Inflammatory macrophage treated with lipopolysaccharide for 1 hour (primary cell): ENCODE results near the gene CCZ1B.
"Not testable (repeated sequence)": the region's sequence is repeated elsewhere in the genome, so short reads cannot be mapped to it uniquely, and the experiment has no call there.

Experiments
- DNase-seq, 2 donors: peaks; one replicate each; pipeline ENCODE4 v3.0.0-alpha.2; 2020 to 2022

CCZ1B gene

DNA sequence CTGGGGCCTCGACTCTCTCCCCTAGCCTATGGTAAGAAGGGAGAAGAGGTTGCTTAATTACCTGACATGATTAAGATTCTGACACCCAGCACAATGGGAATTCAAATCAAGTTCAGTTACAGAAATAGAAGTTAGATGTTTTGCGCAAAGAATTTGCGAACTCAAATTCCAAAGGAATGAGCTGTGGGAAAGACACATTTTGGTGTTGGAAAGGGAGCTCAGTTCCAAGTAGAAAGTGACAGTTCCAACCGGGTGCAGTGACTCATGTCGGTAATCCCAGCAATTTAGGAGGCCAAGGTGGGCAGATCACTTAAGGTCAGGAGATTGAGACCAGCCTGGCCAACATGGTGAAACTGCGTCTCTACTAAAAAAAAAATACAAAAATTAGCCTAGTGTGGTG is 4.0 kb upstream of the CCZ1B start:
- DNase-seq = not testable (repeated sequence)

DNA sequence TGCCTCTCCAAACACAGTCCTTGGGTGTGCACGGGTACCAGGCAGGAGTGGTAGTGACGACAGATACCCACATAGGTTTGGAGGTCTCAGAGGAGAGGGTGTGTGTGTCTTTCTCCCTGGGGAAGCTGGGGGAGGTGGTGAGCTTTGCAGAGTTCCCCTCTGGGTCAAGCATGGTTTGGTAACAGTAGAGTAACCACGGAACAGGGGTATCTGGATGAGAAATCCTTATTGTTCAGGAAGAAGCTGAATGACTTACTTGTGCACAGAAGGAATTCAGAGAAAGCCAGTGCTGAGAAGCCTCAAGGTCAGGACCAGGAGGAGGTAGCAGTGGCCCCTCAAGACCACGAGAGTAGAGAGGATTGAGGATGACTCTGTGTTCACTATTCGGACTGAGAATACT is 3.5 kb upstream of the CCZ1B start:
- not testable (repeated sequence) for DNase-seq

DNA sequence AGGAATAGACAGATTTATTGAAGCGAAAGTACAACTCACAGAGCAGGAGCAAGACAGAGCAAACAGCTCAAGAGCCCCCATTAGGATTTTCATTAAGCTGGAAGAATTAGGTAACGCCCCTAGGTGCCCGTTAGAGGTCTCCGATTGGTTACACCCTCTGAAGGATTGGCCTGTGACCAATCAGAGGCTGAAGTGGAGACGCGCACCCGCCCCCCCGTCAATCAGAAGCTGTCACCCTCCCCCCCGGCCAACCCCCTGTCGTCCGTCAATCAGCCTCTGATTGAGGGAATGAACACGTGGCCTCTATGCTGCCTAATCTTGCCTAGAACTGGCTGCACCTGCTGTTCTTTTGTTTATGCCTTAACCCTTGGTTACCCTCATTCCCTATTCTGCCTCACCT is 1.1 kb upstream of the CCZ1B start:
- DNase-seq = not testable (repeated sequence)

DNA sequence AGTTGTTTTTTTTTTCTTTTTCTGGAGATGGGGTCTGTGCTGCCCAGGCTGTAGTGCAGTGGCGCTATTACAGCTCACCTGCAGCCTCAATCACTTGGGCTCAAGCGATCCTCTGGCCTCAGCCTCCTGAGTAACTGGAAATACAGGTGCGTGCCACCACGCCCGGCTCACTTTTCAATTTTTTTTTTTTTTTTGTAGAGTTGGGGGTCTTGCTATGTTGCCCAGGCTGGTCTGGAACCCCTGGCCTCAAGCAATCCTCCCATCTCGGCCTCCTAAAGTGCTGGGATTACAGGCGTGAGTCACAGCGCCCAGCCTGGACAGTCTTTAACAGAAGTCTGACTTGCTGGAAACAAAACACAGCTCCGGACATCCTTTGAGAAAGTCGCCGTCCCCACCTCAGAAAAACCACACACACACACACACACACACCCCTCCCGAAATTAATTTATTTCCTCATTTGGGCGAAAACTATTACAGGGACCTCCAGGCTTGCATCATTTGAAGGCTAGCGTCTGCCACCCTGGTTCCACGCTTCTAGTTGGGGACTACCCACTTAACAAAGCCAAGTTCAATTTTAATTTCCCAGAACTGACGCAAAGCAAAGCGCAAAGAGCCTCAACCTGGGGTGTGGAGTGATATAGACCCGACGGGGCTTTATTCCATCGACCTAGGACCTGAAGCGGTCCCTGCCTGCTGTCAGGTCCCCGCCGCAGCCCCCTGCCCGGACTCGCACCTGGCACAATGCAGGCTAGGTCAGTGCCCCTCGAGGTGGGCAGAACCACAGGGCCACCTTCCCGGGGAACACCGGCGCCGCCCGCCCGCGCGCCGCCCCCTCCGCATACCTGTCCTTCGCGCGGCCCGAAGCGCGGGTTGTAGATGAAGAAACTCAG is 594 bp downstream of the CCZ1B start:
- DNase-seq = not testable (repeated sequence)

DNA sequence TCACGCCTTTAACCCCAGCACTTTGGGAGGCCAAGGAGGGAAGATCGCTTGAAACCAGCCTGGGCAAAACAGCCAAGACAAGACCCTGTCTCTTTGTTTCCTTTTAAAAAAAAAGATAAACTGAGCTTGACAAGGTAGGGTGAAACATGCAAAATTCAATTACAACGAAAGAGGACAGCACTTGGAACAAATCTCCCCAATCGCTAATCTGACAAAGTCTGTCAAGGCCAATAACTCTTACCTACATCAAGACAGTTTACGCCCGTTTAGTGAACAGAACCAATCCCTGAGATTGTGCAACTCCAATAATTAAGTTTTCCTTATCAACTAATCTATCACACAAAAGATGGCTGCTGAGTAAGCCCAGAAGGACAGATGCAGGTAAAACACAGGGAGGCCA is 4.5 kb downstream of the CCZ1B start:
- DNase-seq = not testable (repeated sequence)

DNA sequence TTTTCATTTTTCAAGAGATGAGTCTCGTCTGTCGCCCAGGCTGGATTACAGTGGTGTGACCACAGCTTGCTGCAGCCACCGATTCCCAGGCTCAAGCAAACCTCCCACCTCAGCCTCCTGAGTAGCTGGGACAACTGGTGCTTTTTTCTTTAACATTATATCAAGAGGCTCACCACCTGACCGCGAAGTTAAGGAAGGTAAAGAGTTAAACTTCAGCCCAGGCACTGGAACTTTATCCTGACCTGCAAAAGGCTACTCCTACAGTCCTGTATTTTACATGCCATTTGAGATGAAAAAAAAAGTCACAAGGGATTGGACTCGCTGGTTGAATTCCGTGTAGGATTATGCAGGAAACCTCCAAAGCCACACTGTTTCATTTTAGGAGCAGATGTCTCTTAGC is 10.6 kb downstream of the CCZ1B start:
- not testable (repeated sequence) for DNase-seq

DNA sequence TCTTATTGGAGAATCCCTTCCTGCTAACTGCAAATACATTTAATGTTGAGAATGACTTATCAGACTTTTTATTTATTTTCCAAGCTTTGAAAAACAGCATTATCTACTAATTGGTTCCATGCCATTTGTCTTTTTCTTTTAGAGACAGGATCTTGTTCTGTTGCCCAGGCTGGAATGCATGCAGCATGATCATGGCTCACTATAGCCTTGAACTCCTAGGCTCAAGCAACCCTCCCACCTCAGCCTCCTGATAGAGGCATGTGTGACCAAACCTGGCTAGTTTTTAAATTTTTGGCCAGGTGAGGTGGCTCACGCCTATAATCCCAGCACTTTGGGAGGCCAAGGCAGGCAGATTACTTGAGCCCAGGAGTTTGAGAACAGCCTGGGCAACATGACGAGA is 13.1 kb downstream of the CCZ1B start:
- DNase-seq = not testable (repeated sequence)

DNA sequence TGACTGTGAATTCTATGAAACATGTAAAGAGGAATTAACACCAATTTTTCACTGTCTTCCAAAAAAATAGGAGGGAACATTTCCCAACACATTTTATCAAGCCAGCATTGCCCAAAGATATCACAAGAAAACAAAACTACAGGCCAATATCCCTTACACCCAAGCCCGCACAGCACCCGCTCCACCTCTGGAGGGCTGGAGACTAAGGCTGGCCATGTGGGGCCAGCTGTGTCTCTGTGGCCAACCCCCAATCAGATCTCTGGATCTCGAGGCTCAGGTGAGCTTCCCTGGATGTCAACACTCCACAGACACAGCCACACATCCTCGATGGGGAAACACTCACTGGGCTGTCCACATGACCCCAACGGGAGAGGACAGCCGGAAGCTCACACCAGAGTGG is 18.1 kb downstream of the CCZ1B start:
- not testable (repeated sequence) for DNase-seq

DNA sequence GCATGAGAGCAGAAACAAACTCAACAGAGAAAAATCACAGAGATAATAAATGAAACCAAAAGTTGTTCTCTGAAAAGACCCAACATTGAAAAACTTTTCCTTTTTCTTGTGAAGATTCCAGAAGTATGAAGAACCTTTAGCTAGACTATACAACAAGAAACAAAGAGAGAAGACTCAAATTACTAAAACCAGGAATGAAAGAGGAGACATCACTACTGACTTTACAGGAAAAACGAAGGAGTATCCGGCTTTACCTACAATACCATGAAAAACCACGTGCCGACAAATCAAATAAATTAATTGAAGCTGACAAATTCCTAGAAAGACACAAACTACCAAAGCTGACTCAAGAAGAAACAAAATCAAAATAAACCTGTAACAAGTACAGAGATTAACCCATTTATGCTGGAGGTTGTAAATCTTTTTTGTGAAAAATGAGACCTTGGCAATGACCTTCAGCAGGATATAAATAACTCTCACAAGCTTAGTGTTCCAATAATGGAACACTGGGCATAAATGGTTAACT is 18.6 kb downstream of the CCZ1B start:
- DNase-seq = not testable (repeated sequence)

DNA sequence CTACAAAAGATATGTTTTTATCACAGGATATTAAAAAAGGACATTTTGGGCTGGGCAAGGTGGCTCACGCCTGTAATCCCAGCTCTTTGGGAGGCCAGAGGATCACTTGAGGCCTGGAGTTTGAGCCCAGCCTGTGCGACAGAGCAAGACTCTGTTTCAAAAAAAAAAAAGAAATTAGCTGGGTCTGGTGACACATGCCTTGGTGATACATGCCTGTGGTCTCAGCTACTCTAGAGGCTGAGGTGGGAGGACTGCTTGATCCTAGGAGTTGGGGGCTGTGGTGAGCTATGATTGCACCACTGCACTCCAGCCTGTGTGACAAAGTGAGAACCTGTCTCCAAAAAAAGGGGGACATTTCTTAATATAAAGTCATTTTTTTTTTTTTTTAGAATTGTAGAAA is 25.7 kb downstream of the CCZ1B start:
- DNase-seq = not testable (repeated sequence)

DNA sequence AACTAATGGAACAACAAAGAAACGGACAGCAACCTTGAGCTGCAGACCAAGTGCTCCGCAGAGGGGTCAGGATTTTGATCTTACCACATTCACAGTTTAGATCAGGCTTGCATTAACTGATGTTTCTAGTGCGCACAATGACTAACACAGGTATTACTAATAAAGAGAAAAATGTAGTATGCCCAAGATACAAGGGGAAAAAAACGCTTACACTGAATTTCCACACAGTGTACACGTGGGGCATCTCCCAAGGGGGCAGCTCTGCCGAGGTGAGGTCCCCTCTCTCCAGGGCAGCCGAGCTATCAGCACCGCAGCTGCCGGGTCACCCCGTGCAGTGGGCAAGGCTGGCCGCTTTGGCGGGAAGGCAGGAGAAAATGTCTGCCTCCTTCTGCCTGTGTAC is 26.2 kb downstream of the CCZ1B start:
- not testable (repeated sequence) for DNase-seq

DNA sequence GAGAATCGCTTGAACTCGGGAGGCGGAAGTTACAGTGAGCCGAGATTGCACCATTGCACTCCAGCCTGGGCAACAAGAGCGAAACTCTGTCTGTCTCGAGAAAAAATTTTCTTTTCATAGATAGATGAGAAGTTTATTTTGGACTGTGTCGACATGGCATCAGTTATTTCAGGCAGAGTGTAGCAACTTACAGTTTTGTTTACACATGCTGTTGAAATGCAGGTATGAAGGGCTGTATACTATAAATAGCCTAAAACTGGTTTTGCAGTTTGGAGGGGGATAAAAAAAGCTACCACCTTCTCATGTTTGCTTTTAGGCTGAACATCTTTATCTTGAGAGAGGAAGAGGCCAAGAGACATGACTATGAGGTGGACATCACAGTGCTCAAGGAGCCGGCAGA is 28.0 kb downstream of the CCZ1B start:
- DNase-seq = not testable (repeated sequence)

DNA sequence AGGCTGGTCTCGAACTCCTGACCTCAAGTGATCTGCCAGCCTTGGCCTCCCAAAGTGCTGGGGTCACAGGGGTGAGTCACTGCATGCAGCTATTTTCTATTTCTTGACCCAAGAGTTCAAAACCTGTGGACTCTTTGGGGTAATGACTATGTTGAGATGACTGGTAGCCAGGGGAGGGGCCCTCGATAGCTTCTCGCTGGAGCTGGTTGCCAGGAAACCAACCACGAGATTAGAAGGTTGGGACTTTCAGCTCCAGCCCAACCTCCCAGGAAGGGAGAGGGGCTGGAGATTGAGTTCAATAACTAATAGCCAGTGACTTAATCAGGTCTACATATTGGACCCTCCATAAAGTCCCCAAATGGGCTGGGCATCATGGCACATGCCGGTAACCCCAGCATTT is 28.9 kb downstream of the CCZ1B start:
- DNase-seq = not testable (repeated sequence)

DNA sequence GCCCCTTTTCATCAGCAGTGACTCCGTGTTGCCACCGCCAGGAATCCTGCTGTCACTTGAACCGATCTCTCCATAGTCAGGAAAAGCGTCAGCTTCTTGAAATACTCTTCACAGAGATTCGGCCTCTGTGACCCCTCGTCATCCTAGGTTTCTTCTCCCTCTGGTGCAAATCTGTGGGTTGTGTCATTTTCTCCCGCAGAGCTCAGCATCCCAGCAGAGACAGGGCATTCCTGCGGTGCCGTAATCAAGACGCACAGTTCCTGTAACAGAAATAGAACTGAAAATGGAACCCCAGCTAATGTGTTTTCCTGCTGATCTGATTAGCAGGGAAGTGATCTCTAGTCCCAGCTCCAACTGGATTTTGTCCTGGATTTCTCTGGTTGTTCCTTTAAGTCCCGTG is 31.8 kb downstream of the CCZ1B start:
- not testable (repeated sequence) for DNase-seq

DNA sequence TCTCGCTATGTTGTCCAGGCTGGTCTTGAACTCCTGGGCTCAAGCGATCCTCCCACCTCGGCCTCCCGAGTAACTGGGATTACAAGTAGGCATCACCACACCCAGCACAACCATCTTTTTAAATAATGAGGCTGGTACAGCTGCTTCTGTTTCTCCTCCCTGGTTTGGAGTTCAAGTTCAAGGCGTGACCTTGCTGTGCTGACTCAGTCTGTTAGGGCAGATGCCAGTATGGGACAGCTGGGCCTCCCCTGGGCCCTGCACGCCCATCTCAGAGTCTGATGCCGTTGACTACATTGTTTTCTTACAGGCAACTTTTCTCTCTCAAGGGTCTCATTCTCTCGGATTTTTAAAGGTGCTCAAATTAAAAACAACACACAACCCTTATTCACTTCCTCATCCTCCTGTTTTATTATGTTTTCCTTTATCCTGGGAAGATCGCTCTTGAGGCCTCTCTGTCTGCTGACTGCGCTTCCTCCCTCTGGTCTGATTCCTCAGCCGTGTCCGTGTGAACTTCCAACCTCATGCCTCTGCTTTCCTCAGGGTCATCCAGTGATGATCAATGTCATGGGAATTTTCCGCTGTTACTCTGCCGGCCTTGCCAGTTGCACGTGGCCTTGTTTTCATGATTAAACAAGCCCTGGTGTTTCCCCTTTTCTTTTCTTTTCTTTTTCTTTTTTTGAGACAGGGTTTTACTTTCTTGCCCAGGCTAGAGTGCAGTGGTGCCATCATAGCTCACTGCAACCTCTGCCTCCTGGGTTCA is 33.8 kb downstream of the CCZ1B start:
- DNase-seq = not testable (repeated sequence)

DNA sequence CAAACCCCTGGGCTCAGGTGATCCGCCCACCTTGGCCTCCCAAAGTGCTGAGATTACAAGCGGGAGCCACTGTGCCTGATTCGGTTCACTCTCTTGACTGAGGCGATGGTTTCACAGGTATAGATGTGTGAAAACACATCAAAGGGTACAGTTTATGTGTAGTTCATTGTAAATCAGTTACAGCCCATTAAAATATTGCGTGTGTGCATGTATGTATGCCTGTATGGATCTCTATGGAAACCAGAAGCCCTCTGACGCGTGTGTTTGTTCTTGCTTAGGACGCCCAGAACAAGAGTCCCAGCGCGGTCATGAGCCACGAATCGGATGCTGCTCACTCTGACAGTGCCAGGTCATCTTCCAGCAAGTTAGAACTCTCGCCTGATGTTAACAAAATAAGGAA is 36.7 kb downstream of the CCZ1B start:
- DNase-seq = not testable (repeated sequence)

DNA sequence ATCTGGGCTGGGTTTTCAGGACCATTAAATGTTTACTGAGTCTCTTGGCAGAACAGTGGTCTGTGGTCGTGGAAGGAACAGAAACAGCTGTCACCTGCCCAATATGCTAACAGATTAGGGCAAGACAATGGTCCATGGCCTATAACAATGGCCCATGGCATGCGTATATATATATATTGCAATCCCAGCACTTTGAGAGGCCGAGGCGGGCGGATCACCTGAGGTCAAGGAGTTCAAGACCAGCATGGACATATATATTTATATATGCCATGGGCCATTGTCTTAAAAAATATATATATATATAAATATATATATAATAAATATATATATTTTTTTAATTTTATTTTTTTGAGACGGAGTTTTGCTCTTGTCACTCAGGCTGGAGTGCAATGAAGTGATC is 44.5 kb downstream of the CCZ1B start:
- DNase-seq = not testable (repeated sequence)

DNA sequence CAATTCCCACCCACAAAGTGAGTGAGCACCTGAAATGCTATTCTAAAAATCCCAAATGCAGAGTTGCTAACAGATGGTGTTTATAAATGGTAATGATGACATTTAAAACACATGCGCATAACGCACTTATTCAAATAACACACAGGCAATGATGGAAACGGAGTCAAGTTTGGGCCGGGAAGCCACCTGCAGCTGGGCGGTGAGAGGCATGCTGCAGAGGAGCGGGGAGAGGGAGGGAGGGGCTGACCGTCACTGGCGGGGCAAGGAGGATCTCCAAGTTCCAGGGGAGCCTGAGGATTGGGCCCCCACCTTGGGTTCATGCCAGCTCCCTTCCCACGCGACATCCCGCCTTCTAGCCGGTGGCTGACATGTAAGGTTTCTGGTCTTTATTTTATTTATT is 64.9 kb downstream of the CCZ1B start:
- not testable (repeated sequence) for DNase-seq

DNA sequence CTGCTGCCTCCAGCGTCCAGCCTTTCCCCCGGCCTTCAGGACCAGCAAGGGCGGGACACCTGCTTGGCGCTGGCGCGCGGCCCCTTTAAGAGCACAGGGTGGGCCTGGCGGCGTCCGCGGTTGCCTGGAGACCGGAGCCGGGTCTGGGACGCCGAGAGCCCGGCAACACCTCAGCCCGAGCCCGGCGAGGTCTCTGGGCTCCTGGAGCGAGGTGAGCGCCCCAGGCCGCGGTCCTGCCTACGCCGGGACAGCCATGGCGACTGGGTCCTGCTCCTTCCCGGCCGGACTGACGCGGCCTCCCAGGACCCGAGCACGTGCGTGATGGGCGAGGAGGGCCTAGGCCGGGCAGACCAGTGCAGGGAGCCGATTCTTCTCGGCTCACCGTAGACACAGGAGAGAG is 72.1 kb downstream of the CCZ1B start, which contains the start of gene RSPH10B2:
Gene RSPH10B2, plus strand, starts transcription at position 140 of the 400 bp plus-strand sequence. CDS start 3,575 bp downstream, outside the sequence.
- DNase-seq = not testable (repeated sequence)

DNA sequence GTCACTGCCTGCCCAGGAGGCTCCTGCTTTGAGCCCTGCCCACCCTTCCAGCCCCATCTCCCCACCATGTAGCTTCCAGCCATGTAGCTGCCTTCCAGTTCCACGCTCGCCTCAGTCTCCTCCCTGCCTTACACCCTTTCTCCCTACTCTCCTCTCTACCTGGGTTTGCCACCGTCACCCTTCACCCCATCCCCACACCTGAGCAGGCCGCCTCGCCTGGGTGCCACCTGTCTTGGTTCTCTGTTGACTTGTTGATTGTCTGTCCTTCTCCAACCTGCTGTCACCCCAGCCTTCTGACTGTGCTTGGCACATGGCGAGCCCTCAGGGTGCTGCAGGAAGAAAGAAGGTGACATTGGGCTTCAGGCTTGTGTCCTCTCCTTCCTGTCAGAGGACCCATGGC is 75.9 kb downstream of the CCZ1B start:
- DNase-seq = not testable (repeated sequence)

DNA sequence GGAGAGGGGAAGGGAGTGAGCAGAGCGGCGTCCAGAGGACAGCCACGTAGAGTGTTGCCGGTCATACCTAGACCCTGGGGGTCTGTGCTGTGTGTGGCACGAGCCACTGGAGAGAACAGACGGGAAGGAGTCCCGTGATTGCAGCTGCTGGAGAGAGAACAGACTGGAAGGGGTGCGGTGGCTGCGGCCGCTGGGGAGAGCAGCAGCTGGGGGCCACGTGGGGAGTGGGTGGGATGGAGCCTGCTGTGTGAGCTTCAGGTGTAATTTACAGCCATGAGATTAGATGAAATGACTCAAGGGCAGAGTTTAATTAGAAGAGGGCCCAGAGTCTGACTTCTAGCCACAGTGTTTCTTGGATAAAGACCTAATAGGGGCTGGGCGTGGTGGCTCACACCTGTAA is 76.7 kb downstream of the CCZ1B start:
- DNase-seq = not testable (repeated sequence)
